H1 (cell line): ENCODE measurements around the gene HOXD10. TPM values are rescaled to one million over a fixed set of nuclear protein-coding genes. Genes with fewer than 3 reads are reported as not detected.

Source experiments
- CTCF ChIA-PET: fragments of 300-600 bp; sonication (Branson Sonifier 250); formaldehyde crosslinking; loops from one replicate; lab custom pipeline; 2021; ENCODE audit not compliant: partially characterized antibody; lab: Charles Lee
- POLR2A ChIA-PET: fragments of 300-600 bp; sonication (Branson Sonifier 250); formaldehyde crosslinking; loops from one replicate; lab custom pipeline; 2021; ENCODE audit warnings: inconsistent platforms; ENCODE audit not compliant: partially characterized antibody; lab: Charles Lee
- DNase-seq, 2 experiments: peaks; one replicate each; pipeline versions ENCODE4 v3.0.0 to v3.0.0-alpha.2; 2010 to 2022; ENCODE audit warnings: low spot score in 2 of 2, low read depth in 1 of 2, mixed read lengths in 1 of 2
- FAIRE-seq: peaks from 2 replicates; lab custom pipeline; 2011; peaks lifted over from hg19 to GRCh38; lab: Jason Lieb, UNC
- H2AFZ ChIP-seq: 2 replicates; pipeline ENCODE4 v1.8.1; 2012; ENCODE audit warnings: low read length, inconsistent platforms
- H2AK5ac ChIP-seq: 2 replicates; pipeline ENCODE4 v1.6.1; 2013; ENCODE audit warnings: low read depth, low read length
- H2BK120ac ChIP-seq: replicated peaks from 2 replicates; pipeline ENCODE3; 2013; ENCODE audit warnings: low read depth, low read length, inconsistent platforms
- H2BK12ac ChIP-seq: 2 replicates; pipeline ENCODE4 v1.6.1; 2013; ENCODE audit warnings: low read depth, low read length
- H2BK15ac ChIP-seq: 2 replicates; pipeline ENCODE4 v1.6.1; 2013; ENCODE audit warnings: low read length
- H2BK20ac ChIP-seq: 2 replicates; pipeline ENCODE4 v1.6.1; 2013; ENCODE audit warnings: low read length
- H2BK5ac ChIP-seq: 2 replicates; pipeline ENCODE4 v1.6.1; 2013; ENCODE audit warnings: low read depth, low read length
- H3K14ac ChIP-seq: 2 replicates; pipeline ENCODE4 v1.6.1; 2013; ENCODE audit warnings: inconsistent platforms; ENCODE audit not compliant: insufficient read length
- H3K18ac ChIP-seq: 2 replicates; pipeline ENCODE4 v1.6.1; 2013; ENCODE audit warnings: low read length; ENCODE audit errors: extremely low read depth
- H3K23ac ChIP-seq: 2 replicates; pipeline ENCODE4 v1.6.1; 2013; ENCODE audit warnings: inconsistent platforms; ENCODE audit not compliant: insufficient read length
- H3K23me2 ChIP-seq: 2 replicates; pipeline ENCODE4 v1.6.1; 2013; ENCODE audit warnings: low read depth, low read length
- H3K27ac ChIP-seq: 2 replicates; pipeline ENCODE4 v1.6.1; 2011; ENCODE audit warnings: low read depth, low read length, inconsistent platforms
- H3K27me3 ChIP-seq, 4 experiments: replicated peaks in 1 of 4; 1 replicate in 1 of 4; 2 replicates in 3 of 4; pipeline versions ENCODE4 v1.6.1 to v1.8.1; 2011 to 2013; ENCODE audit warnings: low read length in 3 of 4, mild to moderate bottlenecking in 3 of 4, inconsistent platforms in 2 of 4, mixed read lengths in 2 of 4, moderate library complexity in 1 of 4; ENCODE audit not compliant: control insufficient read depth in 3 of 4, insufficient read depth in 3 of 4; ENCODE audit errors: extremely low read depth in 1 of 4
- H3K36me3 ChIP-seq, 4 experiments: 2 replicates each; pipeline versions ENCODE4 v1.6.1 to v1.8.1; 2011 to 2013; ENCODE audit warnings: mild to moderate bottlenecking in 4 of 4, low read length in 3 of 4, moderate library complexity in 2 of 4, control low read depth in 1 of 4, inconsistent platforms in 1 of 4; ENCODE audit not compliant: insufficient read depth in 4 of 4, control insufficient read depth in 2 of 4
- H3K4ac ChIP-seq: replicated peaks from 2 replicates; pipeline ENCODE3; 2013; ENCODE audit warnings: low read length, low read depth, mixed read lengths, inconsistent platforms; ENCODE audit not compliant: insufficient read length
- H3K4me1 ChIP-seq, 4 experiments: replicated peaks in 1 of 4; 1 replicate in 1 of 4; 2 replicates in 3 of 4; pipeline versions ENCODE4 v1.6.1 to v1.8.1; 2011 to 2013; ENCODE audit warnings: low read length in 3 of 4, inconsistent platforms in 2 of 4, mixed read lengths in 1 of 4; ENCODE audit not compliant: insufficient read depth in 4 of 4, control insufficient read depth in 3 of 4
- H3K4me2 ChIP-seq, 2 experiments: 2 replicates each; pipeline versions ENCODE4 v1.6.1 to v1.8.1; 2011 to 2013; ENCODE audit warnings: low read depth in 2 of 2, low read length in 2 of 2, control low read depth in 1 of 2, inconsistent platforms in 1 of 2, mild to moderate bottlenecking in 1 of 2; ENCODE audit not compliant: insufficient read depth in 1 of 2
- H3K4me3 ChIP-seq, 4 experiments: fragments of 200-600, 300-600 bp in 1 of 4; sonication (generic), shearing (Covaris generic), sonication (Bioruptor Twin) in 1 of 4; 2 replicates each; pipeline versions ENCODE4 v1.5.1 to v1.8.1; 2011 to 2016; ENCODE audit warnings: low read length in 4 of 4, low read depth in 3 of 4, control low read depth in 2 of 4, inconsistent platforms in 2 of 4, mild to moderate bottlenecking in 2 of 4, mixed read lengths in 1 of 4, moderate library complexity in 1 of 4; ENCODE audit not compliant: insufficient read depth in 2 of 4; ENCODE audit errors: extremely low read depth in 1 of 4
- H3K56ac ChIP-seq: replicated peaks from 2 replicates; pipeline ENCODE3; 2013; ENCODE audit warnings: low read depth, mild to moderate bottlenecking, mixed read lengths, low read length, inconsistent platforms; ENCODE audit not compliant: insufficient read length
- H3K79me1 ChIP-seq: 2 replicates; pipeline ENCODE4 v1.6.1; 2013; ENCODE audit warnings: low read depth, low read length, control low read depth
- H3K79me2 ChIP-seq, 2 experiments: 2 replicates each; pipeline versions ENCODE4 v1.6.1 to v1.8.1; 2012 to 2013; ENCODE audit warnings: low read length in 2 of 2, mild to moderate bottlenecking in 2 of 2, inconsistent platforms in 1 of 2; ENCODE audit not compliant: insufficient read depth in 2 of 2, control insufficient read depth in 1 of 2
- H3K9ac ChIP-seq, 4 experiments: replicated peaks in 1 of 4; 1 replicate in 1 of 4; 2 replicates in 3 of 4; pipeline versions ENCODE4 v1.6.1 to v1.8.1; 2011 to 2013; ENCODE audit warnings: low read depth in 3 of 4, low read length in 3 of 4, control low read depth in 2 of 4, mild to moderate bottlenecking in 2 of 4, moderate library complexity in 2 of 4, inconsistent platforms in 1 of 4; ENCODE audit errors: extremely low read depth in 1 of 4
- H3K9me3 ChIP-seq, 2 experiments: 2 replicates each; pipeline versions ENCODE4 v1.6.1 to v1.8.1; 2012 to 2013; ENCODE audit warnings: mild to moderate bottlenecking in 2 of 2, moderate library complexity in 2 of 2, control low read depth in 1 of 2, inconsistent platforms in 1 of 2, low read depth in 1 of 2, low read length in 1 of 2, mixed read lengths in 1 of 2; ENCODE audit not compliant: insufficient read depth in 2 of 2
- H4K20me1 ChIP-seq, 2 experiments: replicated peaks in 1 of 2; 2 replicates each; pipeline versions ENCODE3 to v1.8.1; 2011 to 2013; ENCODE audit warnings: inconsistent platforms in 2 of 2, low read length in 2 of 2, mild to moderate bottlenecking in 1 of 2; ENCODE audit not compliant: insufficient read depth in 2 of 2, control insufficient read depth in 1 of 2
- H4K5ac ChIP-seq: 2 replicates; pipeline ENCODE4 v1.6.1; 2013; ENCODE audit warnings: low read length, low read depth, mixed read lengths, inconsistent platforms; ENCODE audit not compliant: insufficient read length
- H4K8ac ChIP-seq: 2 replicates; pipeline ENCODE4 v1.8.0; 2013; ENCODE audit warnings: mild to moderate bottlenecking, moderate library complexity, low read length, inconsistent platforms; ENCODE audit not compliant: insufficient read depth; ENCODE audit errors: extremely low read depth
- H4K91ac ChIP-seq: replicated peaks from 2 replicates; pipeline ENCODE3; 2013; ENCODE audit warnings: low read length, mixed read lengths, inconsistent platforms; ENCODE audit not compliant: insufficient read length
- CTCF ChIP-seq, 3 experiments: IDR thresholded peaks; 1 replicate in 2 of 3; 2 replicates in 1 of 3; pipeline versions ENCODE4 v1.5.1 to v1.6.1; 2011; ENCODE audit warnings: low read length in 3 of 3, mild to moderate bottlenecking in 3 of 3, inconsistent platforms in 2 of 3, low read depth in 1 of 3, moderate library complexity in 1 of 3; ENCODE audit not compliant: insufficient read depth in 1 of 3; ENCODE audit errors: control extremely low read depth in 1 of 3
- EZH2 ChIP-seq: fragments of 200-600 bp; sonication (generic); IDR thresholded peaks from 2 replicates; pipeline ENCODE4 v1.7.1; 2012; ENCODE audit warnings: low read depth, mild to moderate bottlenecking, moderate library complexity, low read length, inconsistent platforms; ENCODE audit not compliant: severe bottlenecking
- HDAC2 ChIP-seq, 2 experiments: fragments of 300-600 bp in 1 of 2; sonication (generic) in 1 of 2; IDR thresholded peaks; 2 replicates each; pipeline ENCODE4 v1.6.1; 2011 to 2012; ENCODE audit warnings: low read depth in 2 of 2, low read length in 2 of 2, mild to moderate bottlenecking in 2 of 2, moderate library complexity in 2 of 2, borderline replicate concordance in 1 of 2, inconsistent platforms in 1 of 2
- RFX5 ChIP-seq: IDR thresholded peaks from 2 replicates; pipeline ENCODE4 v1.6.1; 2011; ENCODE audit warnings: low read depth, low read length, improper control_type of control experiment, borderline replicate concordance
- SUZ12 ChIP-seq: fragments of 200-600 bp; sonication (generic); IDR thresholded peaks from 2 replicates; pipeline ENCODE4 v1.6.1; 2012; ENCODE audit warnings: mild to moderate bottlenecking, inconsistent platforms, low read length, moderate library complexity, mixed read lengths
- USF2 ChIP-seq: IDR thresholded peaks from 2 replicates; pipeline ENCODE4 v1.6.1; 2011; ENCODE audit warnings: low read length, improper control_type of control experiment
- WGBS, 2 experiments: shearing (Covaris generic) in 1 of 2; methylation state at CpG; one replicate each; pipeline versions ENCODE4 v1.1.6 to v1.1.7; 2013 to 2015; ENCODE audit warnings: low lambda C conversion rate in 2 of 2, mixed read lengths in 2 of 2, inconsistent platforms in 1 of 2, low coverage in 1 of 2, missing lambda C conversion rate in 1 of 2; ENCODE audit not compliant: insufficient replicate concordance in 2 of 2, insufficient coverage in 1 of 2, insufficient read length in 1 of 2; ENCODE audit errors: extremely low coverage in 1 of 2, missing lambda C conversion rate in 1 of 2; 5-methylcytosine and 5-hydroxymethylcytosine counted together
- polyA plus RNA-seq, 7 experiments: library from polyadenylated mRNA; depleted of rRNA in 3 of 7; stranded (reverse) in 5 of 7; unstranded in 2 of 7; fragments of >200 nt in 5 of 7; fragments of 200-250 nt in 2 of 7; gene quantifications; 1 replicate in 5 of 7; 2 replicates in 1 of 7; 4 replicates in 1 of 7; pipeline versions ENCODE4 v1.2.1 to v1.2.3, GENCODE V29; 2011 to 2013; ENCODE audit warnings: missing spikeins in 2 of 7, mixed read lengths in 2 of 7
- total RNA-seq: library from RNA; stranded (reverse); fragmentation: NEBNext Ultra II Directional; extraction: Animal tissue kit (Norgen Biotek cat#: 25700); gene quantifications from 2 replicates; pipeline ENCODE4 v1.2.1, GENCODE V29; 2021

HOXD10 gene
- total and polyA plus RNA-seq, 2 of the 8 experiments (the other 6 are each of a cell fraction or from before 2014, with no cell fraction given), result not detected

- H3K27me3 ChIP-seq, result peaks cover 99 to 100% (median 100%) of the 10 kb centered on the region in 4 experiments
- H2AK5ac ChIP-seq, result no peak overlapping the region
- H4K91ac ChIP-seq, result no peak overlapping the region
- H4K8ac ChIP-seq, result peak overlapping the region; percentile 51; the same call in 1 of the 2 replicates
- ChIA-PET POLR2A (interaction anchor here (0.9 to 1.6 kb wide), 3 partner anchors 10 to 29 kb away, joined by 3 to 7 read pairs (median 3); partner anchors contain the start of gene HOXD1), CTCF (interaction anchor here (0.7 to 3.6 kb wide), 14 partner anchors 9 to 989 kb away, joined by 3 to 26 read pairs (median 5); partner anchors contain the start of gene HOXD4)
- H4K5ac ChIP-seq, result no peak overlapping the region
- no peak overlapping the region for H2AFZ ChIP-seq
- H3K36me3 ChIP-seq, result peaks cover 0 to 10% (median 0%) of the 10 kb centered on the region in 4 experiments; a peak in 1 of 8 replicates
- H3K4ac ChIP-seq, result no peak overlapping the region
- no peak overlapping the region for H3K14ac ChIP-seq
- H2BK5ac ChIP-seq, result no peak overlapping the region
- no peak overlapping the region for H3K23ac ChIP-seq
- H2BK12ac ChIP-seq, result no peak overlapping the region
- H3K4me3 ChIP-seq, result peak overlapping the region in 1 of 4 experiments; percentile 28; a peak in 2 of 8 replicates
- peaks cover 0 to 12% (median 6%) of the 10 kb centered on the region in 4 experiments; a peak in 5 of 7 replicates for H3K4me1 ChIP-seq
- peak overlapping the region; percentile 38 to 39 for H3K4me2 ChIP-seq
- no peaks in the 10 kb centered on the region for H3K79me1 ChIP-seq
- WGBS, 2 experiments, result 8% methylated on average over 32 of the region's 50 CpGs; no CpG with 5 or more reads in 1 of the 2 experiments
- H2BK20ac ChIP-seq, result no peak overlapping the region
- no peak overlapping the region for H3K9ac ChIP-seq
- H3K79me2 ChIP-seq, result no peaks in the 10 kb centered on the region
- H2BK120ac ChIP-seq, result no peak overlapping the region
- no peak overlapping the region for H3K18ac ChIP-seq
- no peak overlapping the region for H3K27ac ChIP-seq
- peaks cover 37 to 44% of the 10 kb centered on the region in 2 experiments for H4K20me1 ChIP-seq
- no peak for DNase-seq
- H3K9me3 ChIP-seq, result no peaks in the 10 kb centered on the region
- H3K56ac ChIP-seq, result no peak overlapping the region
- FAIRE-seq, result no peak
- H2BK15ac ChIP-seq, result no peak overlapping the region; the same call in 1 of the 2 replicates
- no peaks in the 10 kb centered on the region for H3K23me2 ChIP-seq
- peak; percentile 50; the same call in 1 of the 2 replicates for TF ChIP-seq USF2
- TF ChIP-seq EZH2, result peak; percentile 97
- no peak for TF ChIP-seq HDAC2 (IDR thresholded peaks at IDR 0.05; ENCODE audit: borderline replicate concordance in 1 of 2, low read depth in 2 of 2, low read length in 2 of 2)
- TF ChIP-seq RFX5, result no peak
- no peak for TF ChIP-seq CTCF (IDR thresholded peaks at IDR 0.05; ENCODE audit: control extremely low read depth in 1 of 3, insufficient read depth in 1 of 3, low read depth in 1 of 3, low read length in 3 of 3)
- peak; percentile 78 for TF ChIP-seq SUZ12
Observed at GRCh38 chr2:176160251-176160985, 43.8 kb downstream of the HOXD10 start.
